Measurements from ENCODE around the gene SLC49A4. TPM values are rescaled to one million over a fixed set of nuclear protein-coding genes. Genes with fewer than 3 reads are reported as not detected.

SLC49A4 gene
- total RNA-seq, 1 experiment from 2014 or later, result 11.3 TPM

DNA sequence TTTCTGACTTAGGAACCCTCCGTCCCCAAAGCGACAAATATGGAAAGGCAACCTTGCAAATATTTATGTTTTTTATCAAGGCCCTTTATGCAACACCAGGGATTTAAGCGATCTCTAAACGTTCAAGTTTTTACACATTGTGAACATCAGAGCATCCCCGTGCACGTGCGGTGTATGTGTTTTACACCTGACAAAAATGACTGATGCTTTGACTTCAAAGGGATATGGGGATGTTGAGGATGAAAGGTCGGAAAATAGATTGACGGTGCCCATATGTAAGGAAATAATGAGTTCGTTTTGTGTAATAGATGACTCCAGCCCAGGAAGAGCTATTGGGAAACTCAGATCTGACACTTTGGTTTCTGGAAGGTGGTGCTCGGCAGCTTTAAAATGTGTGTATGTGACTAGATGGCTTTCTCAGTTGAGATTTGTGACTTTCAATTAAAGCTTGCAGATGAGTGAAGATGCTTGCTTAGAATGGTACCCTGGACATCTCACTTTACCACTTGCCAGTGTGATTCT, 866 bp downstream of the SLC49A4 start:
- H3K4me2 ChIP-seq (ENCODE audit: low read length), result peak overlapping the region; percentile 92
- no peak for DNase-seq (ENCODE audit: low read depth, low spot score)
- H3K27me3 ChIP-seq (ENCODE audit: insufficient read depth, low read length), result no peaks in the 10 kb centered on the region
- no peaks in the 10 kb centered on the region for H3K9me2 ChIP-seq (ENCODE audit: insufficient read depth)
- no peaks in the 10 kb centered on the region for H4K20me1 ChIP-seq (ENCODE audit: insufficient read depth)
- H2AFZ ChIP-seq (ENCODE audit: low read depth, low read length, poor library complexity, severe bottlenecking), result no peak overlapping the region
- TF ChIP-seq ZBTB33 (IDR thresholded peaks at IDR 0.05; ENCODE audit: extremely low read depth, insufficient replicate concordance, low read length) (no peak), TCF7L2 (IDR thresholded peaks at IDR 0.05; ENCODE audit: borderline replicate concordance, extremely low read depth, insufficient read depth, insufficient read length) (no peak), SRF (IDR thresholded peaks at IDR 0.05; ENCODE audit: low read depth) (no peak), EZH2 (IDR thresholded peaks at IDR 0.05) (no peak), MAX (IDR thresholded peaks at IDR 0.05) (no peak), POLR2A (IDR thresholded peaks at IDR 0.05; ENCODE audit: borderline replicate concordance, extremely low read depth, insufficient read depth, insufficient read length) (no peak), CBX3 (IDR thresholded peaks at IDR 0.05; ENCODE audit: low read depth) (no peak)
- H3K4me1 ChIP-seq (ENCODE audit: control insufficient read depth in 1 of 2, insufficient read depth in 2 of 2, low read length in 2 of 2), result peaks cover 10 to 28% of the 10 kb centered on the region in 2 experiments
- H3K79me2 ChIP-seq (ENCODE audit: insufficient read depth, low read length), result 0 out of 2 replicates have a peak, but pooled peaks cover 3% of the 10 kb centered on the region
- no peaks in the 10 kb centered on the region for H3K9me3 ChIP-seq (ENCODE audit: control insufficient read depth in 1 of 2, insufficient read depth in 1 of 2, low read depth in 1 of 2, low read length in 2 of 2)
- BruUV-seq (replicated peaks), result TSS peak; percentile 71
- H3K36me3 ChIP-seq (ENCODE audit: control insufficient read depth in 1 of 2, insufficient read depth in 2 of 2, low read length in 2 of 2), result no peaks in the 10 kb centered on the region
- no peak for ATAC-seq
- H3K9ac ChIP-seq (ENCODE audit: low read length), result peak overlapping the region; percentile 75
- CTCF ChIA-PET, result no interaction called here
- peak overlapping the region; percentile 61 to 69 for H3K4me3 ChIP-seq (replicated peaks in 1 of 2; ENCODE audit: low read depth in 1 of 2, low read length in 2 of 2)
- POLR2A ChIA-PET, result no interaction called here
- RAD21 ChIA-PET (ENCODE audit: low non-redundant PET in 1 of 2, low total read pairs in 2 of 2, uncharacterized antibody in 2 of 2, unreplicated experiment in 2 of 2), result no interaction called here
- peak overlapping the region; percentile 74; the same call in 1 of the 2 replicates for H3K27ac ChIP-seq (ENCODE audit: low read depth, low read length)
- intact Hi-C loops (cut with micrococcal nuclease), result no loop called here

- DNase-seq (ENCODE audit: low read depth, low spot score), result no peak
- POLR2A ChIA-PET, result no interaction called here
- RAD21 ChIA-PET (ENCODE audit: low non-redundant PET in 1 of 2, low total read pairs in 2 of 2, uncharacterized antibody in 2 of 2, unreplicated experiment in 2 of 2), result no interaction called here
- TF ChIP-seq JUND (IDR thresholded peaks at IDR 0.05) (no peak), POLR2AphosphoS5 (IDR thresholded peaks at IDR 0.05; ENCODE audit: low read depth, low read length) (no peak), EGR1 (IDR thresholded peaks at IDR 0.05; ENCODE audit: low read depth) (no peak), YY1 (IDR thresholded peaks at IDR 0.05; ENCODE audit: extremely low read depth, insufficient replicate concordance, low read depth, low read length) (no peak), ZBTB33 (IDR thresholded peaks at IDR 0.05; ENCODE audit: extremely low read depth, insufficient replicate concordance, low read length) (no peak), SP1 (IDR thresholded peaks at IDR 0.05; ENCODE audit: low read depth) (no peak)
Measured at GRCh38 chr3:122797291-122797690, 2.4 kb downstream of the SLC49A4 start.

More at GRCh38 chr3:122797291-122797690, 2.4 kb downstream of the SLC49A4 start:
- Histone ChIP-seq H3K4me2 (ENCODE audit: low read length) (no peak overlapping the region), H3K9me2 (ENCODE audit: insufficient read depth) (no peaks in the 10 kb centered on the region), H3K27me3 (ENCODE audit: insufficient read depth, low read length) (no peaks in the 10 kb centered on the region), H3K4me1 (ENCODE audit: control insufficient read depth in 1 of 2, insufficient read depth in 2 of 2, low read length in 2 of 2) (peaks cover 10 to 28% of the 10 kb centered on the region in 2 experiments), H2AFZ (ENCODE audit: low read depth, low read length, poor library complexity, severe bottlenecking) (no peak overlapping the region), H3K9ac (ENCODE audit: low read length) (no peak overlapping the region), H3K9me3 (ENCODE audit: control insufficient read depth in 1 of 2, insufficient read depth in 1 of 2, low read depth in 1 of 2, low read length in 2 of 2) (no peaks in the 10 kb centered on the region), H3K36me3 (ENCODE audit: control insufficient read depth in 1 of 2, insufficient read depth in 2 of 2, low read length in 2 of 2) (no peaks in the 10 kb centered on the region), H4K20me1 (ENCODE audit: insufficient read depth) (no peaks in the 10 kb centered on the region), H3K27ac (ENCODE audit: low read depth, low read length) (no peak overlapping the region), H3K79me2 (ENCODE audit: insufficient read depth, low read length) (0 out of 2 replicates have a peak, but pooled peaks cover 3% of the 10 kb centered on the region), H3K4me3 (replicated peaks in 1 of 2; ENCODE audit: low read depth in 1 of 2, low read length in 2 of 2) (no peak overlapping the region)
- ATAC-seq, result no peak
- intact Hi-C loops (cut with micrococcal nuclease), result no loop called here
- CTCF ChIA-PET, result no interaction called here
- BruUV-seq (replicated peaks), result no TSS peak
